PC-9 (cell line): ENCODE measurements around the gene OPALIN. TPM values are rescaled to one million over a fixed set of nuclear protein-coding genes. Genes with fewer than 3 reads are reported as not detected.

Experiments used
- BruUV-seq: library from RNA; stranded (reverse); fragments of 400-500 nt; replicated peaks from 2 replicates; lab custom pipeline; 2021; lab: Mats Ljungman, UMichigan
- CTCF ChIA-PET: fragments of 300-600 bp; sonication (Branson Sonifier 250); formaldehyde crosslinking; loops from one replicate; lab custom pipeline; 2022; ENCODE audit warnings: antibody characterized with exemption; lab: Charles Lee
- POLR2A ChIA-PET: fragments of 300-600 bp; sonication (Branson Sonifier 250); formaldehyde crosslinking; loops from one replicate; lab custom pipeline; 2022; ENCODE audit warnings: antibody characterized with exemption; ENCODE audit not compliant: unreplicated experiment; lab: Charles Lee
- DNase-seq, 2 experiments: peaks; one replicate each; pipeline versions ENCODE4 v3.0.0 to v3.0.0-alpha.2; 2015 to 2022; ENCODE audit warnings: mixed read lengths in 1 of 2
- H2AFZ ChIP-seq: fragments of 200-600 bp; sonication (generic); 2 replicates; pipeline ENCODE4 v1.8.1; 2017; ENCODE audit warnings: antibody characterized with exemption
- H3F3A ChIP-seq: fragments of 200-600 bp; sonication (generic); 2 replicates; pipeline ENCODE4 v1.8.1; 2017; ENCODE audit warnings: antibody characterized with exemption, mild to moderate bottlenecking, low read depth; ENCODE audit not compliant: insufficient read depth
- H3K27ac ChIP-seq: fragments of 200-600 bp; sonication (generic); 2 replicates; pipeline ENCODE4 v1.6.1; 2016; ENCODE audit warnings: mixed run types
- H3K27me3 ChIP-seq: fragments of 200-600 bp; sonication (generic); 2 replicates; pipeline ENCODE4 v1.6.1; 2016; ENCODE audit warnings: low read depth, mixed run types; ENCODE audit not compliant: insufficient read depth
- H3K36me3 ChIP-seq: fragments of 200-600 bp; sonication (generic); 2 replicates; pipeline ENCODE4 v1.6.1; 2016; ENCODE audit warnings: low read depth, mixed run types
- H3K4me1 ChIP-seq: fragments of 200-600 bp; sonication (generic); replicated peaks from 2 replicates; pipeline ENCODE4 v1.6.1; 2016; ENCODE audit warnings: mixed run types; ENCODE audit not compliant: insufficient read depth
- H3K4me2 ChIP-seq: fragments of 200-600 bp; sonication (generic); 2 replicates; pipeline ENCODE4 v1.6.1; 2017; ENCODE audit warnings: mixed run types
- H3K4me3 ChIP-seq: fragments of 200-600 bp; sonication (generic); 2 replicates; pipeline ENCODE4 v1.6.1; 2016; ENCODE audit warnings: mixed run types
- H3K79me2 ChIP-seq: fragments of 200-600 bp; sonication (generic); 2 replicates; pipeline ENCODE4 v1.6.1; 2017; ENCODE audit warnings: low read depth, mixed run types
- H3K9me2 ChIP-seq: fragments of 200-600 bp; sonication (generic); 2 replicates; pipeline ENCODE4 v1.8.1; 2017; ENCODE audit warnings: mild to moderate bottlenecking; ENCODE audit not compliant: insufficient read depth
- H3K9me3 ChIP-seq: fragments of 200-600 bp; sonication (generic); 2 replicates; pipeline ENCODE4 v1.8.1; 2016; ENCODE audit warnings: low read depth; ENCODE audit not compliant: insufficient read depth
- H4K20me1 ChIP-seq: fragments of 200-600 bp; sonication (generic); 2 replicates; pipeline ENCODE4 v1.8.1; 2017; ENCODE audit not compliant: insufficient read depth
- CTCF ChIP-seq: fragments of 200-600 bp; sonication (generic); conservative IDR thresholded peaks from 2 replicates; pipeline ENCODE4 v1.6.1; 2017; ENCODE audit warnings: mixed run types, antibody characterized with exemption, mild to moderate bottlenecking, moderate library complexity
- EZH2 ChIP-seq: fragments of 200-600 bp; sonication (generic); IDR thresholded peaks from 2 replicates; pipeline ENCODE4 v1.8.0; 2017; ENCODE audit warnings: antibody characterized with exemption, low read depth
- intact Hi-C: fragments of 100-400 bp; cut with micrococcal nuclease; formaldehyde crosslinking; loops from one replicate; pipeline ENCODE4 v1.10.0; 2022; ENCODE audit not compliant: unreplicated experiment
- total RNA-seq: library from RNA; stranded (reverse); gene quantifications from 2 replicates; pipeline ENCODE4 v1.2.3, GENCODE V29; 2021

OPALIN gene
- total RNA-seq, 1 experiment from 2014 or later = not detected

- intact Hi-C loops = no loop called here
- ChIA-PET CTCF (no interaction called here), POLR2A (no interaction called here)
- TF ChIP-seq EZH2 = no peak
- TF ChIP-seq CTCF = no peak
- H3K9me2 ChIP-seq = no peaks in the 10 kb centered on the region
- H3K79me2 ChIP-seq = no peaks in the 10 kb centered on the region
- no peak for DNase-seq
- no TSS peak for BruUV-seq
- H3K27ac ChIP-seq = no peak overlapping the region
- H3K9me3 ChIP-seq = no peaks in the 10 kb centered on the region
- no peaks in the 10 kb centered on the region for H3K4me1 ChIP-seq
- H4K20me1 ChIP-seq = no peaks in the 10 kb centered on the region
- H3K4me2 ChIP-seq = no peak overlapping the region
- no peaks in the 10 kb centered on the region for H3K36me3 ChIP-seq
- no peak overlapping the region for H2AFZ ChIP-seq
- H3K4me3 ChIP-seq = no peak overlapping the region
- no peaks in the 10 kb centered on the region for H3F3A ChIP-seq
- H3K27me3 ChIP-seq = peaks cover 8% of the 10 kb centered on the region
Measured at GRCh38 chr10:96321822-96322221, 37.0 kb downstream of the OPALIN start.

GRCh38 chr10:96319754-96320474, 38.9 kb downstream of the OPALIN start:
- Histone ChIP-seq H3K4me1 (no peaks in the 10 kb centered on the region), H3K9me2 (no peaks in the 10 kb centered on the region), H3K27ac (no peak overlapping the region), H3K79me2 (no peaks in the 10 kb centered on the region), H3K9me3 (no peaks in the 10 kb centered on the region), H3K36me3 (no peaks in the 10 kb centered on the region), H3K4me3 (no peak overlapping the region), H3K4me2 (no peak overlapping the region), H3K27me3 (peaks cover 8% of the 10 kb centered on the region), H2AFZ (no peak overlapping the region), H3F3A (no peaks in the 10 kb centered on the region), H4K20me1 (no peaks in the 10 kb centered on the region)
- BruUV-seq = no TSS peak
- no peak for DNase-seq
- TF ChIP-seq EZH2 (no peak), CTCF (no peak)
- intact Hi-C loops = no loop called here
- ChIA-PET POLR2A (no interaction called here), CTCF (no interaction called here)

GRCh38 chr10:96317067-96317833, 41.6 kb downstream of the OPALIN start:
- Histone ChIP-seq H3F3A (no peaks in the 10 kb centered on the region), H3K27me3 (peaks cover under 1% of the 10 kb centered on the region; the same call in 1 of the 2 replicates), H4K20me1 (no peaks in the 10 kb centered on the region), H3K4me1 (no peaks in the 10 kb centered on the region), H3K27ac (no peak overlapping the region), H3K9me2 (no peaks in the 10 kb centered on the region), H3K4me2 (no peak overlapping the region), H2AFZ (no peak overlapping the region), H3K79me2 (no peaks in the 10 kb centered on the region), H3K4me3 (no peak overlapping the region), H3K9me3 (no peaks in the 10 kb centered on the region), H3K36me3 (no peaks in the 10 kb centered on the region)
- no peak for DNase-seq
- ChIA-PET POLR2A (no interaction called here), CTCF (no interaction called here)
- BruUV-seq = no TSS peak
- TF ChIP-seq CTCF (no peak), EZH2 (no peak)
- intact Hi-C loops = no loop called here
